GM11168 (cell line): ENCODE data around the gene KYAT1.

Source experiments
- in situ Hi-C: fragments of 300-500 bp; cut with MboI; formaldehyde crosslinking; loops from one replicate; pipeline ENCODE4 v1.12.0; 2022; ENCODE audit warnings: low sequenced_read_pairs; ENCODE audit not compliant: unreplicated experiment

Gene KYAT1

GRCh38 chr9:128909859-128910258 lies 28.1 kb upstream of the KYAT1 start:
- in situ Hi-C loops, result no loop called here

- in situ Hi-C loops, result no loop called here
Measured at GRCh38 chr9:128908372-128908771, 26.6 kb upstream of the KYAT1 start.

- in situ Hi-C loops, result no loop called here
Measured at GRCh38 chr9:128906741-128907140, 25.0 kb upstream of the KYAT1 start.

- in situ Hi-C loops, result no loop called here
Measured at GRCh38 chr9:128905964-128906363, 24.2 kb upstream of the KYAT1 start.

- in situ Hi-C loops, result no loop called here
Measured at GRCh38 chr9:128903871-128904620, 22.3 kb upstream of the KYAT1 start.

GRCh38 chr9:128903079-128903461 lies 21.3 kb upstream of the KYAT1 start:
- in situ Hi-C loops, result no loop called here

- in situ Hi-C loops, result no loop called here
Measured at GRCh38 chr9:128902351-128903078, 20.8 kb upstream of the KYAT1 start.

- in situ Hi-C loops, result no loop called here
Measured at GRCh38 chr9:128901822-128902221, 20.1 kb upstream of the KYAT1 start.

GRCh38 chr9:128901379-128901778 lies 19.6 kb upstream of the KYAT1 start:
- in situ Hi-C loops, result no loop called here

- in situ Hi-C loops, result no loop called here
Measured at GRCh38 chr9:128899566-128900322, 18.0 kb upstream of the KYAT1 start.

GRCh38 chr9:128898845-128899565 lies 17.3 kb upstream of the KYAT1 start:
- in situ Hi-C loops, result no loop called here

- in situ Hi-C loops, result no loop called here
Measured at GRCh38 chr9:128898382-128898781, 16.6 kb upstream of the KYAT1 start.

GRCh38 chr9:128895556-128895955 lies 13.8 kb upstream of the KYAT1 start:
- in situ Hi-C loops, result no loop called here

GRCh38 chr9:128894764-128895163 lies 13.0 kb upstream of the KYAT1 start:
- in situ Hi-C loops, result no loop called here

- in situ Hi-C loops, result no loop called here
Measured at GRCh38 chr9:128893354-128893753, 11.6 kb upstream of the KYAT1 start.

GRCh38 chr9:128892221-128892921 lies 10.6 kb upstream of the KYAT1 start:
- in situ Hi-C loops, result no loop called here

- in situ Hi-C loops, result no loop called here
Measured at GRCh38 chr9:128891321-128892220, 9.8 kb upstream of the KYAT1 start.

GRCh38 chr9:128887914-128888350 lies 6.2 kb upstream of the KYAT1 start:
- in situ Hi-C loops, result no loop called here

- in situ Hi-C loops, result no loop called here
Measured at GRCh38 chr9:128887049-128887448, 5.3 kb upstream of the KYAT1 start.
